UCSD-AML1 (cell line): ENCODE data around the gene PYGM.
"Not testable (repeated sequence)": the region's sequence is repeated elsewhere in the genome, so short reads cannot be mapped to it uniquely, and the experiment has no call there.

Experiments used
- DNase-seq: peaks from one replicate; lab custom pipeline; 2025; ENCODE audit not compliant: unreplicated experiment; lab: John Stamatoyannopoulos, UW

The PYGM gene

GRCh38 chr11:64718780-64719124 is 41.0 kb downstream of the PYGM start:
- no peak for DNase-seq

GRCh38 chr11:64718084-64718779 is 41.5 kb downstream of the PYGM start:
- no peak for DNase-seq

GRCh38 chr11:64717268-64717578 is 42.6 kb downstream of the PYGM start:
- DNase-seq, result no peak

- peak; percentile 71 for DNase-seq
Observed at GRCh38 chr11:64716473-64717267, 43.1 kb downstream of the PYGM start.

GRCh38 chr11:64715756-64716472 is 43.9 kb downstream of the PYGM start:
- DNase-seq, result peak; percentile 71

- no peak for DNase-seq
Observed at GRCh38 chr11:64715110-64715509, 44.7 kb downstream of the PYGM start.

GRCh38 chr11:64714666-64715065 is 45.1 kb downstream of the PYGM start:
- no peak for DNase-seq

- no peak for DNase-seq
Observed at GRCh38 chr11:64713781-64714363, 45.9 kb downstream of the PYGM start.

GRCh38 chr11:64713016-64713707 is 46.6 kb downstream of the PYGM start:
- DNase-seq, result peak; percentile 43

GRCh38 chr11:64712430-64713015 is 47.3 kb downstream of the PYGM start:
- DNase-seq, result no peak

GRCh38 chr11:64711956-64712362 is 47.8 kb downstream of the PYGM start:
- DNase-seq, result no peak

GRCh38 chr11:64711138-64711955 is 48.4 kb downstream of the PYGM start:
- DNase-seq, result no peak

- DNase-seq, result no peak
Observed at GRCh38 chr11:64710418-64711137, 49.2 kb downstream of the PYGM start.

- DNase-seq, result no peak
Observed at GRCh38 chr11:64705501-64705900, 54.3 kb downstream of the PYGM start.

GRCh38 chr11:64703048-64703447 is 56.7 kb downstream of the PYGM start:
- DNase-seq, result no peak

GRCh38 chr11:64701956-64702355 is 57.8 kb downstream of the PYGM start:
- DNase-seq, result not testable (repeated sequence)

GRCh38 chr11:64698427-64698826 is 61.3 kb downstream of the PYGM start:
- no peak for DNase-seq

- DNase-seq, result no peak
Observed at GRCh38 chr11:64697663-64698375, 62.0 kb downstream of the PYGM start.
